NT2/D1 (cell line): Measurements from ENCODE around the gene OR52E6.

Source experiments
- YY1 ChIP-seq: IDR thresholded peaks from 2 replicates; pipeline ENCODE4 v1.6.1; 2011; ENCODE audit not compliant: insufficient read length, insufficient read depth
- ZNF274 ChIP-seq: IDR thresholded peaks from 2 replicates; pipeline ENCODE4 v1.6.1; 2011; ENCODE audit warnings: mild to moderate bottlenecking, low read depth, low read length

GRCh38 chr11:5808500-5809121 is 33.1 kb downstream of the OR52E6 start, which contains the start of gene OR52N2:
- TF ChIP-seq ZNF274 (no peak), YY1 (no peak)
